Measurements from ENCODE around the gene ZNFX1. TPM values are rescaled to one million over a fixed set of nuclear protein-coding genes. Genes with fewer than 3 reads are reported as not detected.
A peak's percentile ranks its signal among the peaks of the same experiment; 100 is the strongest.

ZNFX1 gene
- total and polyA plus RNA-seq, 9 of the 15 experiments (the other 6 are each of a cell fraction or from before 2014, with no cell fraction given) = 3.8 to 13.8 (median 10.3) TPM

GRCh38 chr20:49219924-49220831 lies 57.7 kb downstream of the ZNFX1 start (continued):
- TF ChIP-seq MXI1 (IDR thresholded peaks at IDR 0.05; ENCODE audit: low read depth, low read length) (no peak), GTF2A2 (tag; IDR thresholded peaks at IDR 0.05) (no peak)

GRCh38 chr20:49219091-49219923 lies 58.5 kb downstream of the ZNFX1 start, which contains the start of gene DDX27:
Gene DDX27 (plus strand): TSS chr20:49219416. CDS start chr20:49219449, 33 bp downstream.
- H3K4me2 ChIP-seq (ENCODE audit: insufficient read depth, low read length) = peak within 1 kb of the TSS; percentile 98
- no peaks in the 10 kb centered on the region for H3K27me3 ChIP-seq (ENCODE audit: control insufficient read depth in 2 of 2, insufficient read depth in 2 of 2, low read length in 2 of 2)
- FAIRE-seq (peak; percentile 100), ATAC-seq (peak; percentile 93), DNase-seq (ENCODE audit: extremely low read depth in 1 of 4, low spot score in 3 of 4) (peak; percentile 94 to 99 (median 96))
- H3K9me1 ChIP-seq (ENCODE audit: control insufficient read depth, insufficient read depth, low read length) = no peaks in the 10 kb centered on the region
- CTCF ChIA-PET (ENCODE audit: low intra/inter-chr PET ratio) = interaction anchor here (0.6 kb wide), 1 partner anchor 71 kb away, joined by 6 read pairs; no protein-coding TSS in a partner anchor
- H3K9ac ChIP-seq (ENCODE audit: insufficient read depth in 1 of 2, low read depth in 2 of 2, low read length in 2 of 2) = peak within 1 kb of the TSS; percentile 90 to 97
- peak within 1 kb of the TSS; percentile 98 for H2AFZ ChIP-seq (ENCODE audit: low read depth, low read length)
- H4K20me1 ChIP-seq (replicated peaks; ENCODE audit: control insufficient read depth, insufficient read depth, low read length) = no peaks in the 10 kb centered on the region
- POLR2A ChIA-PET = interaction anchor here (0.6 to 1.0 kb wide), 10 partner anchors 9 to 321 kb away, joined by 3 to 5 read pairs (median 4); no protein-coding TSS in a partner anchor
- under 1% methylated on average over 43 of the region's 46 CpGs for WGBS (ENCODE audit: insufficient coverage, low coverage, missing lambda C conversion rate)
- H3K27ac ChIP-seq (ENCODE audit: extremely low read depth, low read depth, low read length) = peak within 1 kb of the TSS; percentile 76
- H3K79me2 ChIP-seq (ENCODE audit: control insufficient read depth, insufficient read depth, low read length) = peaks cover 22% of the 10 kb centered on the region
- no peaks in the 10 kb centered on the region for H3K9me3 ChIP-seq (replicated peaks; ENCODE audit: control insufficient read depth, insufficient read depth, low read depth, low read length)
- in situ Hi-C loops (cut with MboI) = loop anchor here (5.0 kb wide), 1 partner anchor 87 kb away; no protein-coding TSS in a partner anchor
- BruUV-seq (replicated peaks) = TSS peak; percentile 82
- intact Hi-C loops (cut with micrococcal nuclease) = loop anchor here (5.0 kb wide), 1 partner anchor 37 kb away; no protein-coding TSS in a partner anchor
- H3K4me1 ChIP-seq (replicated peaks in 1 of 2; ENCODE audit: control insufficient read depth in 2 of 2, insufficient read depth in 2 of 2, low read length in 2 of 2) = peaks cover 14 to 19% of the 10 kb centered on the region in 2 experiments; a peak in 4 of 5 replicates
- peak within 1 kb of the TSS; percentile 77 for H3K4me3 ChIP-seq
- peaks cover 33% of the 10 kb centered on the region; the same call in 2 of the 3 replicates for H3K36me3 ChIP-seq (ENCODE audit: control insufficient read depth, insufficient read depth, low read length)
- TF ChIP-seq SMARCA5 (IDR thresholded peaks at IDR 0.05) = no peak
- no peak for TF ChIP-seq U2AF1 (optimal IDR thresholded peaks at IDR 0.05; ENCODE audit: low read depth, low read length)
- no peak for TF ChIP-seq SMAD3 (CRISPR knock-in tag; conservative IDR thresholded peaks at IDR 0.05)
- TF ChIP-seq AFF4 (CRISPR knock-in tag; IDR thresholded peaks at IDR 0.05) = no peak
- no peak for TF ChIP-seq SNRNP70 (optimal IDR thresholded peaks at IDR 0.05; ENCODE audit: low read depth, low read length)
- TF ChIP-seq SOX6 (IDR thresholded peaks at IDR 0.05) = no peak
- TF ChIP-seq CBFA2T3 (IDR thresholded peaks at IDR 0.05) = no peak
- no peak for TF ChIP-seq ZNF175 (CRISPR knock-in tag; IDR thresholded peaks at IDR 0.05; ENCODE audit: low read depth)
